K562 (cell line): Measurements from ENCODE around the gene TCF15. TPM values are rescaled to one million over a fixed set of nuclear protein-coding genes. Genes with fewer than 3 reads are reported as not detected.

Experiments used
- ATAC-seq: fragments of 200-7000 bp; cut with Tn5 transposase; 3 replicates; pipeline ENCODE4 v1.9.1; 2020; ENCODE audit warnings: moderate library complexity
- BruUV-seq: library from RNA; stranded (reverse); fragments of 400-500 nt; replicated peaks from 2 replicates; lab custom pipeline; 2021; lab: Mats Ljungman, UMichigan
- CTCF ChIA-PET: fragments of 300-600 bp; formaldehyde crosslinking; extraction: SDS; loops from one replicate; lab custom pipeline; 2021; ENCODE audit warnings: low intra/inter-chr PET ratio; lab: Yijun Ruan, JAX
- POLR2A ChIA-PET: fragments of 300-600, 350-650 bp; sonication (Branson Sonifier 250); formaldehyde crosslinking; extraction: SDS; loops from one replicate; lab custom pipeline; 2021; ENCODE audit warnings: antibody characterized with exemption, inconsistent platforms; lab: Yijun Ruan, JAX
- DNase-seq, 4 experiments: peaks; one replicate each; pipeline versions ENCODE4 v3.0.0 to v3.0.0-alpha.2; 2011 to 2018; ENCODE audit warnings: low spot score in 3 of 4, mixed read lengths in 3 of 4; ENCODE audit errors: extremely low read depth in 1 of 4
- FAIRE-seq: peaks from 2 replicates; lab custom pipeline; 2011; peaks lifted over from hg19 to GRCh38; lab: Jason Lieb, UNC
- H2AFZ ChIP-seq: 2 replicates; pipeline ENCODE4 v1.6.0; 2011; ENCODE audit warnings: low read depth, low read length, control low read depth, inconsistent platforms
- H3K27ac ChIP-seq: fragments of 200-600 bp; 3 replicates; pipeline ENCODE4 v1.8.0; 2011; ENCODE audit warnings: low read depth, mild to moderate bottlenecking, control low read depth, inconsistent platforms, low read length, moderate library complexity, mixed read lengths; ENCODE audit errors: extremely low read depth
- H3K27me3 ChIP-seq, 2 experiments: fragments of 300-600 bp in 1 of 2; 2 replicates in 1 of 2; 3 replicates in 1 of 2; pipeline versions ENCODE4 v1.6.0 to v1.8.0; 2011; ENCODE audit warnings: inconsistent platforms in 2 of 2, low read length in 2 of 2, mild to moderate bottlenecking in 1 of 2, mixed read lengths in 1 of 2, moderate library complexity in 1 of 2; ENCODE audit not compliant: control insufficient read depth in 2 of 2, insufficient read depth in 2 of 2
- H3K36me3 ChIP-seq: fragments of 300-600 bp; 3 replicates; pipeline ENCODE4 v1.8.0; 2011; ENCODE audit warnings: mild to moderate bottlenecking, low read length, inconsistent platforms; ENCODE audit not compliant: control insufficient read depth, insufficient read depth
- H3K4me1 ChIP-seq, 2 experiments: fragments of 200-600 bp in 1 of 2; replicated peaks in 1 of 2; 2 replicates in 1 of 2; 3 replicates in 1 of 2; pipeline versions ENCODE4 v1.5.1 to v1.8.0; 2011; ENCODE audit warnings: inconsistent platforms in 2 of 2, low read length in 2 of 2, mild to moderate bottlenecking in 1 of 2, mixed read lengths in 1 of 2, moderate library complexity in 1 of 2; ENCODE audit not compliant: control insufficient read depth in 2 of 2, insufficient read depth in 2 of 2
- H3K4me2 ChIP-seq: 2 replicates; pipeline ENCODE4 v1.6.1; 2011; ENCODE audit warnings: low read length, control low read depth, inconsistent platforms, mixed read lengths; ENCODE audit not compliant: insufficient read depth
- H3K4me3 ChIP-seq: fragments of 200-600 bp; sonication (generic), shearing (Covaris generic); 2 replicates; pipeline ENCODE4 v1.5.1; 2016; ENCODE audit warnings: control low read depth, inconsistent platforms
- H3K79me2 ChIP-seq: fragments of 200-600 bp; 3 replicates; pipeline ENCODE4 v1.8.0; 2011; ENCODE audit warnings: low read length, inconsistent platforms; ENCODE audit not compliant: control insufficient read depth, insufficient read depth
- H3K9ac ChIP-seq, 2 experiments: 2 replicates each; pipeline versions ENCODE4 v1.6.0 to v1.6.1; 2011; ENCODE audit warnings: low read depth in 2 of 2, low read length in 2 of 2, control low read depth in 1 of 2, inconsistent platforms in 1 of 2, mild to moderate bottlenecking in 1 of 2, mixed read lengths in 1 of 2; ENCODE audit not compliant: insufficient read depth in 1 of 2
- H3K9me1 ChIP-seq: one replicate; pipeline ENCODE4 v1.6.0; 2011; ENCODE audit warnings: inconsistent platforms, mild to moderate bottlenecking, low read length, moderate library complexity; ENCODE audit not compliant: control insufficient read depth, insufficient read depth
- H3K9me3 ChIP-seq: replicated peaks from 2 replicates; pipeline ENCODE4 v1.5.1; 2011; ENCODE audit warnings: low read depth, low read length, inconsistent platforms; ENCODE audit not compliant: control insufficient read depth, insufficient read depth
- H4K20me1 ChIP-seq: replicated peaks from 2 replicates; pipeline ENCODE4 v1.6.1; 2011; ENCODE audit warnings: low read length, inconsistent platforms, mixed read lengths; ENCODE audit not compliant: control insufficient read depth, insufficient read depth
- GATAD2A ChIP-seq: fragments of 450-650 bp; IDR thresholded peaks from 2 replicates; pipeline ENCODE4 v1.6.1; 2017
- HDAC2 ChIP-seq: fragments of 450-650 bp; IDR thresholded peaks from 2 replicates; pipeline ENCODE4 v1.6.1; 2016; ENCODE audit warnings: mild to moderate bottlenecking
- KLF1 ChIP-seq: fragments of 450-650 bp; IDR thresholded peaks from 2 replicates; pipeline ENCODE4 v1.6.1; 2016; ENCODE audit warnings: missing genetic modification characterization, missing compliant biosample characterization
- LEF1 ChIP-seq: fragments of 450-650 bp; IDR thresholded peaks from 2 replicates; pipeline ENCODE4 v1.6.1; 2016; ENCODE audit warnings: mild to moderate bottlenecking
- NFATC3 ChIP-seq: fragments of 450-650 bp; IDR thresholded peaks from 2 replicates; pipeline ENCODE4 v1.6.1; 2017; ENCODE audit warnings: mild to moderate bottlenecking
- RBBP5 ChIP-seq: fragments of 200-600 bp; sonication (generic); IDR thresholded peaks from 2 replicates; pipeline ENCODE4 v1.6.1; 2012; ENCODE audit warnings: borderline replicate concordance, mild to moderate bottlenecking, low read length, control low read depth, inconsistent platforms; ENCODE audit not compliant: insufficient read depth, poor library complexity, severe bottlenecking
- RREB1 ChIP-seq: fragments of 250-450 bp; sonication (Bioruptor Pico); IDR thresholded peaks from 2 replicates; pipeline ENCODE4 v1.4.0; 2020
- SMARCE1 ChIP-seq: fragments of 450-650 bp; IDR thresholded peaks from 2 replicates; pipeline ENCODE4 v1.7.1; 2016; ENCODE audit warnings: mild to moderate bottlenecking
- ZNF407 ChIP-seq: fragments of 450-650 bp; IDR thresholded peaks from 2 replicates; pipeline ENCODE4 v1.6.1; 2016; ENCODE audit warnings: low read depth
- WGBS: fragments of 100-300 bp; shearing (Covaris generic); methylation state at CpG from one replicate; pipeline ENCODE4 v1.1.6; 2016; ENCODE audit warnings: low coverage, mixed read lengths; ENCODE audit not compliant: insufficient coverage; ENCODE audit errors: missing lambda C conversion rate; 5-methylcytosine and 5-hydroxymethylcytosine counted together
- in situ Hi-C: fragments of 300-500 bp; cut with MboI; formaldehyde crosslinking; loops from 4 replicates; pipeline ENCODE4 v1.15.0; 2018; ENCODE audit warnings: inconsistent platforms, mixed read lengths
- intact Hi-C: fragments of 100-400 bp; cut with micrococcal nuclease; formaldehyde crosslinking; loops from 2 replicates; pipeline ENCODE4 v1.14.2; 2022
- polyA plus RNA-seq, 8 experiments: library from polyadenylated mRNA; depleted of rRNA in 4 of 8; stranded (reverse) in 5 of 8; unstranded in 3 of 8; fragments of >200 nt; fragmentation: Nextera tagmentation in 2 of 8; fragmentation: Illumina TruSeq in 1 of 8; extraction: Ambion mirVana in 2 of 8; extraction: Trizol in 1 of 8; gene quantifications; 2 replicates each; pipeline versions ENCODE4 v1.2.1 to v1.2.3, GENCODE V29; 2011 to 2014; ENCODE audit warnings: inconsistent platforms in 1 of 8, missing spikeins in 1 of 8
- total RNA-seq, 7 experiments: library from RNA; depleted of rRNA in 6 of 7; stranded (reverse); fragments of >200 nt in 6 of 7; fragmentation: Illumina TruSeq in 2 of 7; extraction: Trizol in 2 of 7; gene quantifications; 2 replicates each; pipeline versions ENCODE4 v1.2.1 to v1.2.3, GENCODE V29; 2011 to 2021; ENCODE audit warnings: low replicate concordance in 1 of 7

Gene TCF15
- total and polyA plus RNA-seq, 9 of the 15 experiments (the other 6 are each of a cell fraction or from before 2014, with no cell fraction given), result 0.04 to 5.0 (median 1.2) TPM

- no peak for TF ChIP-seq KLF1 (tag)
- TF ChIP-seq HDAC2, result no peak
- TF ChIP-seq LEF1, result no peak
Measured at GRCh38 chr20:588476-588875, 21.6 kb downstream of the TCF15 start (continued).

- Histone ChIP-seq H3K27ac (no peak overlapping the region), H4K20me1 (no peaks in the 10 kb centered on the region), H2AFZ (no peak overlapping the region), H3K79me2 (no peaks in the 10 kb centered on the region), H3K9ac (no peak overlapping the region), H3K27me3 (no peaks in the 10 kb centered on the region), H3K9me3 (no peaks in the 10 kb centered on the region; the same call in 1 of the 2 replicates), H3K4me1 (peaks cover 0 to 8% of the 10 kb centered on the region in 2 experiments; a peak in 2 of 5 replicates), H3K9me1 (no peaks in the 10 kb centered on the region), H3K36me3 (no peaks in the 10 kb centered on the region), H3K4me2 (no peak overlapping the region), H3K4me3 (no peak overlapping the region)
- FAIRE-seq (no peak), ATAC-seq (no peak), DNase-seq (no peak)
- intact Hi-C loops (no loop called here), in situ Hi-C loops (no loop called here)
- no TSS peak for BruUV-seq
- ChIA-PET CTCF (no interaction called here), POLR2A (no interaction called here)
- WGBS, result 50% methylated on average over 7 of the region's 7 CpGs
- TF ChIP-seq SMARCE1 (no peak), RREB1 (CRISPR knock-in tag) (no peak), NFATC3 (no peak), RBBP5 (no peak), GATAD2A (no peak), ZNF407 (no peak)
Measured at GRCh38 chr20:584971-585301, 25.2 kb downstream of the TCF15 start.
